Lung (tissue), 12 donors: ENCODE data around the gene PTPN22. TPM values are rescaled to one million over a fixed set of nuclear protein-coding genes. Genes with fewer than 3 reads are reported as not detected.

Experiments
- ATAC-seq: fragments of 200-7000 bp; cut with Tn5 transposase; one replicate; pipeline ENCODE4 v1.9.1; 2020; ENCODE audit warnings: moderate number of reproducible peaks; ENCODE audit not compliant: insufficient read depth, low FRiP score
- DNase-seq, 3 donors: peaks; one replicate each; pipeline ENCODE4 v3.0.0-alpha.2; 2013 to 2017
- H3K27ac ChIP-seq, 2 donors: one replicate each; pipeline ENCODE4 v1.5.1; 2013; ENCODE audit warnings: mild to moderate bottlenecking in 2 of 2, moderate library complexity in 2 of 2, control low read depth in 1 of 2, inconsistent platforms in 1 of 2, low read depth in 1 of 2, low read length in 1 of 2
- H3K27me3 ChIP-seq, 3 donors: one replicate each; pipeline ENCODE4 v1.5.1; 2013; ENCODE audit warnings: low read length in 2 of 3; ENCODE audit not compliant: control insufficient read depth in 3 of 3, insufficient read depth in 3 of 3
- H3K36me3 ChIP-seq, 4 donors: one replicate each; pipeline ENCODE4 v1.5.1; 2013; ENCODE audit warnings: low read length in 4 of 4, mild to moderate bottlenecking in 1 of 4, moderate library complexity in 1 of 4; ENCODE audit not compliant: control insufficient read depth in 4 of 4, insufficient read depth in 4 of 4
- H3K4me1 ChIP-seq, 5 donors: one replicate each; pipeline ENCODE4 v1.5.1; 2013; ENCODE audit warnings: low read length in 5 of 5, mild to moderate bottlenecking in 2 of 5, moderate library complexity in 1 of 5; ENCODE audit not compliant: control insufficient read depth in 5 of 5, insufficient read depth in 5 of 5
- H3K4me3 ChIP-seq: one replicate; pipeline ENCODE4 v1.5.1; 2013; ENCODE audit warnings: mild to moderate bottlenecking, control low read depth, moderate library complexity
- H3K9ac ChIP-seq, 2 donors: one replicate each; pipeline ENCODE4 v1.5.1; 2013; ENCODE audit warnings: low read length in 2 of 2, control low read depth in 1 of 2; ENCODE audit not compliant: insufficient read depth in 1 of 2
- H3K9me3 ChIP-seq, 4 donors: one replicate each; pipeline ENCODE4 v1.5.1; 2013; ENCODE audit warnings: low read length in 3 of 4, mild to moderate bottlenecking in 1 of 4, moderate library complexity in 1 of 4; ENCODE audit not compliant: control insufficient read depth in 4 of 4, insufficient read depth in 3 of 4
- CTCF ChIP-seq: IDR thresholded peaks from 2 replicates; pipeline ENCODE4 v1.5.1; 2012; ENCODE audit warnings: mild to moderate bottlenecking; ENCODE audit errors: control extremely low read depth, extremely low read depth
- WGBS, 2 donors: extraction: QIAGEN DNeasy Blood & Tissue Kit; methylation state at CpG; one replicate each; pipeline ENCODE4 v1.1.7; 2013; 5-methylcytosine and 5-hydroxymethylcytosine counted together
- polyA plus RNA-seq, 2 donors: library from polyadenylated mRNA; stranded (reverse); fragments of 200-250 nt; gene quantifications; one replicate each; pipeline ENCODE4 v1.2.1, GENCODE V29; 2013
- total RNA-seq, 2 donors: library from RNA; depleted of rRNA in 1 of 2; stranded (reverse); fragments of >200 nt in 1 of 2; gene quantifications; one replicate each; pipeline ENCODE4 v1.2.1, GENCODE V29; 2014 to 2021
- donor health status: control.
- donor health status: control.
- donor health status: Bipolar disorder and iron deficiency.
- donor health status: healthy.
- donor health status: DM: yes; HTN: yes; CAD: no.

Gene PTPN22
- total and polyA plus RNA-seq, 4 donors: 4.2 to 7.0 (median 6.1) TPM

- TF ChIP-seq CTCF: no peak
- Histone ChIP-seq H3K9me3 (no peaks in the 10 kb centered on the region), H3K36me3 (no peaks in the 10 kb centered on the region), H3K9ac (no peak overlapping the region), H3K27ac (no peak overlapping the region), H3K4me1 (no peaks in the 10 kb centered on the region), H3K27me3 (no peaks in the 10 kb centered on the region), H3K4me3 (no peak overlapping the region)
- ATAC-seq (no peak), DNase-seq (no peak)
- 93 to 96% methylated on average over 4 of the region's 4 CpGs for WGBS, 2 donors
Measured at GRCh38 chr1:113868387-113869083, 3.0 kb downstream of the PTPN22 start.

GRCh38 chr1:113861641-113862040, 9.9 kb downstream of the PTPN22 start:
- no peak overlapping the region for H3K4me3 ChIP-seq
- no peaks in the 10 kb centered on the region for H3K4me1 ChIP-seq
- no peaks in the 10 kb centered on the region for H3K9me3 ChIP-seq
- no peak for TF ChIP-seq CTCF
- DNase-seq: no peak
- H3K27ac ChIP-seq: no peak overlapping the region
- ATAC-seq: no peak
- no peaks in the 10 kb centered on the region for H3K36me3 ChIP-seq
- no peaks in the 10 kb centered on the region for H3K27me3 ChIP-seq
- WGBS, 2 donors: 87 to 88% methylated on average over 5 of the region's 5 CpGs
- H3K9ac ChIP-seq: no peak overlapping the region

GRCh38 chr1:113860891-113861290, 10.6 kb downstream of the PTPN22 start:
- Histone ChIP-seq H3K9ac (no peak overlapping the region), H3K27ac (no peak overlapping the region), H3K9me3 (no peaks in the 10 kb centered on the region), H3K4me3 (no peak overlapping the region), H3K4me1 (no peaks in the 10 kb centered on the region), H3K36me3 (no peaks in the 10 kb centered on the region), H3K27me3 (no peaks in the 10 kb centered on the region)
- ATAC-seq: no peak
- no peak for TF ChIP-seq CTCF
- no peak for DNase-seq
- 62 to 70% methylated on average over 3 of the region's 3 CpGs for WGBS, 2 donors
